Heart left ventricle (tissue), 16 donors: ENCODE data around the gene EVPL. TPM values are rescaled to one million over a fixed set of nuclear protein-coding genes. Genes with fewer than 3 reads are reported as not detected.

ENCODE experiments used
- ATAC-seq, 4 donors: fragments of 200-7000 bp; cut with Tn5 transposase; one replicate each; pipeline ENCODE4 v1.9.1; 2020 to 2022; ENCODE audit warnings: moderate library complexity in 4 of 4, mild to moderate bottlenecking in 3 of 4, moderate number of reproducible peaks in 1 of 4
- DNase-seq, 5 donors: peaks; one replicate each; pipeline ENCODE4 v3.0.0-alpha.2; 2020
- H3K27ac ChIP-seq, 12 donors: fragments of 200-600 bp; sonication (generic) in 4 of 12; one replicate each; pipeline versions ENCODE4 v1.5.0 to v1.8.0; 2016 to 2022; ENCODE audit warnings: mild to moderate bottlenecking in 2 of 12
- H3K27me3 ChIP-seq, 9 donors: fragments of 200-600 bp; sonication (generic) in 2 of 9; one replicate each; pipeline versions ENCODE4 v1.5.1 to v1.8.0; 2016 to 2022; ENCODE audit warnings: mild to moderate bottlenecking in 3 of 9
- H3K36me3 ChIP-seq, 9 donors: fragments of 200-600 bp; sonication (generic) in 2 of 9; one replicate each; pipeline versions ENCODE4 v1.5.0 to v1.8.0; 2018 to 2022; ENCODE audit warnings: mild to moderate bottlenecking in 2 of 9
- H3K4me1 ChIP-seq, 12 donors: fragments of 200-600 bp; sonication (generic) in 4 of 12; one replicate each; pipeline versions ENCODE4 v1.5.0 to v1.8.0; 2016 to 2022; ENCODE audit warnings: mild to moderate bottlenecking in 3 of 12
- H3K4me3 ChIP-seq, 12 donors: fragments of 200-600 bp; sonication (generic) in 4 of 12; one replicate each; pipeline versions ENCODE4 v1.5.0 to v1.8.0; 2017 to 2022; ENCODE audit warnings: mild to moderate bottlenecking in 9 of 12, moderate library complexity in 4 of 12
- H3K9me3 ChIP-seq, 12 donors: fragments of 200-600 bp; sonication (generic) in 4 of 12; one replicate each; pipeline versions ENCODE4 v1.5.0 to v1.8.0; 2016 to 2022; ENCODE audit warnings: mild to moderate bottlenecking in 1 of 12
- CTCF ChIP-seq, 12 donors: fragments of 200-600 bp; sonication (generic) in 4 of 12; IDR thresholded peaks; one replicate each; pipeline versions ENCODE4 v1.5.0 to v1.8.0; 2018 to 2022; ENCODE audit warnings: antibody characterized with exemption in 12 of 12, mild to moderate bottlenecking in 5 of 12
- POLR2A ChIP-seq, 2 donors: fragments of 450-650 bp; IDR thresholded peaks; one replicate each; pipeline ENCODE4 v1.6.1; 2017; ENCODE audit warnings: antibody characterized with exemption in 2 of 2, mild to moderate bottlenecking in 2 of 2, moderate library complexity in 2 of 2
- WGBS, 4 donors: extraction: QIAGEN DNeasy Blood & Tissue Kit in 2 of 4; methylation state at CpG; one replicate each; pipeline versions ENCODE4 v1.1.5 to v1.1.7; 2013 to 2018; 5-methylcytosine and 5-hydroxymethylcytosine counted together
- intact Hi-C, 10 donors: fragments of 100-400 bp; cut with DNase I; formaldehyde crosslinking; loops; one replicate each; pipeline versions ENCODE4 v1.11.1 to v1.14.2; 2022
- polyA plus RNA-seq, 2 donors: library from polyadenylated mRNA; stranded (reverse); fragments of 200-250 nt; gene quantifications; one replicate each; pipeline ENCODE4 v1.2.3, GENCODE V29; 2013
- total RNA-seq, 9 donors: library from RNA; depleted of rRNA in 2 of 9; stranded (reverse); fragments of >200 nt in 2 of 9; fragmentation: NEBNext Ultra II Directional in 3 of 9; extraction: Animal tissue kit (Norgen Biotek cat#: 25700) in 3 of 9; gene quantifications; one replicate each; pipeline versions ENCODE4 v1.1.0 to v1.2.4, GENCODE V29; 2016 to 2023
- donor health status: ischemic (EF 13 %, LVEDD 7.1; RV severe dilation, severe dysfunction).
- donor health status: healthy with polysubstance abuse.
- donor health status: DM: no; HTN: yes; CAD: no.
- donor health status: DM: no; HTN: no; CAD: no.
- donor health status: ischemic (EF 25% LVEDD 6.9; RV normal size, moderate dysfunction).
- donor health status: ischemic (EF 25% LVEDD 5.7; RV mildly dilated, moderate dysfunction).
- donor health status: healthy.
- donor health status: DM: yes; HTN: yes; CAD: no.
- donor health status: ischemic (EF 35%, LVEDD 5.7; RV mildly dilated, moderate dysfunction).
- donor health status: nonischemic (EF 11% LVEDD 7.7; RV severe dilation, severe dysfunction).
- donor health status: DM: yes; HTN: yes; CAD: no.
- donor health status: PGD.
- donor health status: ischemic (EF 29% LVEDD 5.4; RV normal size, mild dysfunction).
- donor health status: nonischemic (EF 23%, LVEDD 6.1; RV moderate dilation, normal function).

EVPL gene
- total and polyA plus RNA-seq, 11 donors: 0.03 to 2.0 (median 0.05) TPM; not detected in 3

GRCh38 chr17:76053246-76054111 lies 26.4 kb upstream of the EVPL start:
- no peak overlapping the region for H3K27ac ChIP-seq
- peak in 2 of 4 donors; percentile 46 to 63 for ATAC-seq
- H3K4me1 ChIP-seq: peaks cover 0 to 2% (median 0%) of the 10 kb centered on the region in 12 donors
- 73 to 83% (median 78%) methylated on average over 17 of the region's 17 CpGs for WGBS, 4 donors
- TF ChIP-seq CTCF (IDR thresholded peaks at IDR 0.05) (no peak), POLR2A (IDR thresholded peaks at IDR 0.05) (no peak)
- DNase-seq: no peak
- no peaks in the 10 kb centered on the region for H3K9me3 ChIP-seq
- peaks cover 0 to 100% (median 98%) of the 10 kb centered on the region in 9 donors for H3K36me3 ChIP-seq
- intact Hi-C loops: no loop called here
- H3K4me3 ChIP-seq: no peak overlapping the region
- H3K27me3 ChIP-seq: no peaks in the 10 kb centered on the region

- TF ChIP-seq POLR2A (IDR thresholded peaks at IDR 0.05) (no peak), CTCF (IDR thresholded peaks at IDR 0.05) (no peak)
- H3K9me3 ChIP-seq: no peaks in the 10 kb centered on the region
- no peak for DNase-seq
- no peaks in the 10 kb centered on the region for H3K27me3 ChIP-seq
- WGBS, 4 donors: 91 to 94% (median 94%) methylated on average over 6 of the region's 6 CpGs
- peak overlapping the region in 1 of 12 donors; percentile 21 for H3K27ac ChIP-seq
- no peak overlapping the region for H3K4me3 ChIP-seq
- no peak for ATAC-seq
- H3K4me1 ChIP-seq: peaks cover 0 to 6% (median 0%) of the 10 kb centered on the region in 12 donors
- intact Hi-C loops: no loop called here
- H3K36me3 ChIP-seq: peaks cover 0 to 100% (median 98%) of the 10 kb centered on the region in 9 donors
These were observed 24.5 kb upstream of the EVPL start for GRCh38 chr17:76051561-76051960.

GRCh38 chr17:76050538-76051467 lies 23.7 kb upstream of the EVPL start:
- no peaks in the 10 kb centered on the region for H3K9me3 ChIP-seq
- intact Hi-C loops: no loop called here
- no peak overlapping the region for H3K4me3 ChIP-seq
- H3K27me3 ChIP-seq: no peaks in the 10 kb centered on the region
- WGBS, 4 donors: 78 to 95% (median 88%) methylated on average over 11 of the region's 11 CpGs
- peaks cover 0 to 6% (median 0%) of the 10 kb centered on the region in 12 donors for H3K4me1 ChIP-seq
- H3K36me3 ChIP-seq: peaks cover 0 to 100% (median 98%) of the 10 kb centered on the region in 9 donors
- no peak for TF ChIP-seq CTCF (IDR thresholded peaks at IDR 0.05)
- TF ChIP-seq POLR2A (IDR thresholded peaks at IDR 0.05): no peak
- DNase-seq: no peak
- ATAC-seq: no peak
- H3K27ac ChIP-seq: peak overlapping the region in 1 of 12 donors; percentile 29
